ENCODE measurements around the gene C21orf58.

DNA sequence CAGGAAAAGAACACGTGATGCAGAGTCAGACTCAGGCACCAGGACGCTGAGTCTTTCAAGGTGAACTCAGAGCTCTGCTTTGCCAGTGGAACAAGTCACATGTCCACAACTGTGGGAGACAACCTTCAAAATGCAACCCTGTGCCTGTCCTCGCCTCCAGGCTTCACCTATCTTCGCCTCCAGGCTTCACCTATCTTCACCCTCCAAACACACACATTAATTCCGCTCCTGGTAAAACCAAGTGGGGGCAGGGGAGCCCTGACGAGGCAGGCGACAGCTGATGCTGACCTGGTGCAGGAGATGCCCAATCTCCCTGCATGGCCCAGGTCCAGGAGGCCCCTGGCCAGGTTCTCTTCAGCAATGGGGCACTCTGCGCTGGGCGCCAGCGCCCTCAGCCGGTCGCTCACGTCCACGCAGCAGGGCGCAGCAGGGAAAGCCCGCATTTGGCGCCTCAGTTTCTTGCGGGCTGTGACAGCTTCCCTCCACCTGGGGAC, 67.1 kb downstream of the C21orf58 start:
- no peak for TF ChIP-seq EZH2 (IDR thresholded peaks at IDR 0.05)
- no peak for TF ChIP-seq POLR2AphosphoS5 (IDR thresholded peaks at IDR 0.05; ENCODE audit: borderline replicate concordance, low read depth, low read length)

All from SK-N-MC (cell line).